Measurements from ENCODE around the gene HOXD3. TPM values are rescaled to one million over a fixed set of nuclear protein-coding genes. Genes with fewer than 3 reads are reported as not detected.

HOXD3 gene
- total RNA-seq, 1 experiment from 2014 or later, result not detected

- H4K20me1 ChIP-seq (ENCODE audit: control insufficient read depth, insufficient read depth, insufficient read length), result no peaks in the 10 kb centered on the region
- H3K4me2 ChIP-seq (ENCODE audit: insufficient read depth, insufficient read length, low read length), result no peak overlapping the region
- no peak for DNase-seq
- H2AFZ ChIP-seq (ENCODE audit: low read length), result no peak overlapping the region
- H3K27ac Mint-ChIP-seq, result no peak overlapping the region
- H4K91ac ChIP-seq (ENCODE audit: insufficient read length, low read depth, low read length), result no peak overlapping the region
- H2BK15ac ChIP-seq (ENCODE audit: low read depth, low read length), result no peak overlapping the region
- H2BK120ac ChIP-seq (ENCODE audit: low read depth, low read length, poor library complexity, severe bottlenecking), result no peak overlapping the region
- H3K23me2 ChIP-seq (ENCODE audit: insufficient read length, low read depth, low read length, poor library complexity, severe bottlenecking), result no peaks in the 10 kb centered on the region
- H3K79me1 ChIP-seq (ENCODE audit: insufficient read depth, low read depth, low read length, poor library complexity, severe bottlenecking), result no peaks in the 10 kb centered on the region
- H3K79me2 ChIP-seq (ENCODE audit: insufficient read depth, low read length), result no peaks in the 10 kb centered on the region
- no peak overlapping the region for H4K5ac ChIP-seq (ENCODE audit: insufficient read length, low read depth, low read length)
- peaks cover 100% of the 10 kb centered on the region for H3K27me3 Mint-ChIP-seq (ENCODE audit: low read depth)
- no peak overlapping the region for H3T11ph ChIP-seq (ENCODE audit: low read length)
- no peaks in the 10 kb centered on the region; the same call in 1 of the 2 replicates for H3K4me1 ChIP-seq (ENCODE audit: insufficient read depth, low read length)
- no peak overlapping the region for H2AK5ac ChIP-seq (ENCODE audit: insufficient read length, low read length)
- H2BK20ac ChIP-seq (ENCODE audit: low read depth, low read length, poor library complexity, severe bottlenecking), result no peak overlapping the region
- no peak overlapping the region for H2BK5ac ChIP-seq (ENCODE audit: insufficient read length, low read length)
- no CpG with 5 or more reads among the region's 48 CpGs for WGBS (ENCODE audit: extremely low coverage, insufficient read length, low lambda C conversion rate)
- H3K9me3 ChIP-seq (ENCODE audit: control insufficient read depth, low read depth, low read length), result no peaks in the 10 kb centered on the region
- H3K56ac ChIP-seq (ENCODE audit: insufficient read length, low read depth, low read length), result no peak overlapping the region
- H3K23ac ChIP-seq (ENCODE audit: insufficient read length, low read depth, low read length), result no peak overlapping the region
- TF ChIP-seq CTCF (conservative IDR thresholded peaks at IDR 0.05), result no peak
- no peak overlapping the region for H3K9ac ChIP-seq (ENCODE audit: extremely low read depth, insufficient read length, low read length)
- no peak overlapping the region for H3K27ac ChIP-seq (ENCODE audit: insufficient read length, low read depth, low read length)
- H4K8ac ChIP-seq (replicated peaks; ENCODE audit: insufficient read length, low read depth, low read length), result no peak overlapping the region
- peaks cover 4 to 29% of the 10 kb centered on the region in 2 experiments; a peak in 3 of 4 replicates for H3K4me1 Mint-ChIP-seq
- peaks cover 5 to 6% of the 10 kb centered on the region in 2 experiments; a peak in 2 of 5 replicates for H3K9me3 Mint-ChIP-seq
- peaks cover 100% of the 10 kb centered on the region for H3K27me3 ChIP-seq (ENCODE audit: insufficient read depth, low read length)
- H3K36me3 Mint-ChIP-seq (ENCODE audit: insufficient read depth in 1 of 3, low read depth in 3 of 3), result no peaks in the 10 kb centered on the region; a peak in 1 of 7 replicates
- H3K14ac ChIP-seq (ENCODE audit: insufficient read depth, low read length), result no peak overlapping the region
- H2BK12ac ChIP-seq (ENCODE audit: insufficient read length, low read depth, low read length), result no peak overlapping the region
- no peak overlapping the region for H3K4ac ChIP-seq (ENCODE audit: low read depth, low read length)
- no peak overlapping the region; a peak in 1 of 5 replicates for H3K4me3 Mint-ChIP-seq
- H3K18ac ChIP-seq (ENCODE audit: insufficient read length, low read depth, low read length), result no peak overlapping the region
Observed at GRCh38 chr2:176152350-176153181, 4.5 kb upstream of the HOXD3 start.

Measured in H9 (cell line).